ENCODE results near the gene PCBD1. TPM values are rescaled to one million over a fixed set of nuclear protein-coding genes. Genes with fewer than 3 reads are reported as not detected.

Gene PCBD1
- total and polyA plus RNA-seq, 2 experiments from 2014 or later, result 33.3 to 78.5 TPM

GRCh38 chr10:70910486-70911341, 22.3 kb upstream of the PCBD1 start:
- peaks cover 12% of the 10 kb centered on the region for H3K27me3 Mint-ChIP-seq (ENCODE audit: insufficient read depth, low read depth, poor library complexity)
- peaks cover 3% of the 10 kb centered on the region; the same call in 2 of the 3 replicates for H3K9me3 Mint-ChIP-seq
- no peak overlapping the region for H3K4me2 ChIP-seq
- H3K4me3 Mint-ChIP-seq, result no peak overlapping the region
- H3K4me1 Mint-ChIP-seq, result no peaks in the 10 kb centered on the region; the same call in 2 of the 3 replicates
- H3K79me2 ChIP-seq (replicated peaks; ENCODE audit: insufficient read depth), result no peaks in the 10 kb centered on the region
- H3K36me3 ChIP-seq (ENCODE audit: insufficient read depth), result no peaks in the 10 kb centered on the region
- TF ChIP-seq EZH2 (IDR thresholded peaks at IDR 0.05; ENCODE audit: low read depth, unreplicated experiment), result no peak
- TF ChIP-seq JUNB (IDR thresholded peaks at IDR 0.05; ENCODE audit: unreplicated experiment), result no peak
- no peak for TF ChIP-seq EZH2phosphoT487 (IDR thresholded peaks at IDR 0.05; ENCODE audit: unreplicated experiment)
- no peak for TF ChIP-seq ETS1 (IDR thresholded peaks at IDR 0.05)
- TF ChIP-seq ZNF331 (CRISPR knock-in tag; IDR thresholded peaks at IDR 0.05; ENCODE audit: low read depth), result no peak
- no peak for TF ChIP-seq POLR2AphosphoS5 (IDR thresholded peaks at IDR 0.05; ENCODE audit: low read depth)
- TF ChIP-seq NANOG (IDR thresholded peaks at IDR 0.05; ENCODE audit: borderline replicate concordance), result no peak
- TF ChIP-seq ZNF114 (CRISPR knock-in tag; IDR thresholded peaks at IDR 0.05), result no peak
- no peak overlapping the region for H3K4me3 ChIP-seq
- H3K27ac Mint-ChIP-seq, result no peak overlapping the region
- H3K4me1 ChIP-seq (ENCODE audit: insufficient read depth), result no peaks in the 10 kb centered on the region
- no peaks in the 10 kb centered on the region for H3K27me3 ChIP-seq (ENCODE audit: insufficient read depth)
- ATAC-seq (no peak), DNase-seq (ENCODE audit: low spot score) (no peak)
- no peak overlapping the region for H3K27ac ChIP-seq (ENCODE audit: low read depth)
- H3K9me2 ChIP-seq (ENCODE audit: insufficient read depth), result no peaks in the 10 kb centered on the region
- H2AFZ ChIP-seq, result no peak overlapping the region
- no peaks in the 10 kb centered on the region for H4K20me1 ChIP-seq (replicated peaks; ENCODE audit: insufficient read depth)
- no peaks in the 10 kb centered on the region for H3K36me3 Mint-ChIP-seq (ENCODE audit: low read depth)
- H3F3A ChIP-seq (replicated peaks; ENCODE audit: low read depth), result no peaks in the 10 kb centered on the region

- TF ChIP-seq EZH2 (IDR thresholded peaks at IDR 0.05; ENCODE audit: low read depth, unreplicated experiment), result no peak
- H3K27me3 ChIP-seq (ENCODE audit: insufficient read depth), result no peaks in the 10 kb centered on the region
- no peaks in the 10 kb centered on the region for H3K36me3 Mint-ChIP-seq (ENCODE audit: low read depth)
- no peaks in the 10 kb centered on the region for H3K79me2 ChIP-seq (replicated peaks; ENCODE audit: insufficient read depth)
- H3K9me3 Mint-ChIP-seq, result peaks cover 3% of the 10 kb centered on the region; the same call in 2 of the 3 replicates
- H2AFZ ChIP-seq, result no peak overlapping the region
- no peaks in the 10 kb centered on the region for H3F3A ChIP-seq (replicated peaks; ENCODE audit: low read depth)
- H3K4me1 ChIP-seq (ENCODE audit: insufficient read depth), result no peaks in the 10 kb centered on the region
- H4K20me1 ChIP-seq (replicated peaks; ENCODE audit: insufficient read depth), result no peaks in the 10 kb centered on the region
- H3K4me2 ChIP-seq, result no peak overlapping the region
- peaks cover 12% of the 10 kb centered on the region for H3K27me3 Mint-ChIP-seq (ENCODE audit: insufficient read depth, low read depth, poor library complexity)
- H3K27ac Mint-ChIP-seq, result no peak overlapping the region
- DNase-seq (ENCODE audit: low spot score) (no peak), ATAC-seq (no peak)
- no peaks in the 10 kb centered on the region for H3K9me2 ChIP-seq (ENCODE audit: insufficient read depth)
- H3K27ac ChIP-seq (ENCODE audit: low read depth), result no peak overlapping the region
- H3K36me3 ChIP-seq (ENCODE audit: insufficient read depth), result no peaks in the 10 kb centered on the region
- no peak overlapping the region for H3K4me3 Mint-ChIP-seq
- no peak overlapping the region for H3K4me3 ChIP-seq
- no peaks in the 10 kb centered on the region; the same call in 2 of the 3 replicates for H3K4me1 Mint-ChIP-seq
Measured at GRCh38 chr10:70909326-70909935, 21.1 kb upstream of the PCBD1 start.

All from GM23338 (cell line).